Measurements from ENCODE around the gene DUS1L. TPM values are rescaled to one million over a fixed set of nuclear protein-coding genes. Genes with fewer than 3 reads are reported as not detected.

Gene DUS1L
- total RNA-seq, 1 experiment from 2014 or later = 122 TPM

GRCh38 chr17:82015311-82015971 is 50.2 kb downstream of the DUS1L start:
- no peak for DNase-seq (ENCODE audit: low read depth)

- DNase-seq (ENCODE audit: low read depth) = no peak
Measured at GRCh38 chr17:82014971-82015310, 50.7 kb downstream of the DUS1L start.

- DNase-seq (ENCODE audit: low read depth) = no peak
Measured at GRCh38 chr17:82014432-82014831, 51.2 kb downstream of the DUS1L start.

- no peak for DNase-seq (ENCODE audit: low read depth)
Measured at GRCh38 chr17:82013772-82014321, 51.8 kb downstream of the DUS1L start.

GRCh38 chr17:82013341-82013740 is 52.3 kb downstream of the DUS1L start:
- DNase-seq (ENCODE audit: low read depth) = no peak

- DNase-seq (ENCODE audit: low read depth) = no peak
Measured at GRCh38 chr17:82012640-82013295, 52.8 kb downstream of the DUS1L start.

GRCh38 chr17:82012261-82012639 is 53.4 kb downstream of the DUS1L start:
- no peak for DNase-seq (ENCODE audit: low read depth)

GRCh38 chr17:82011617-82012187 is 53.9 kb downstream of the DUS1L start:
- no peak for DNase-seq (ENCODE audit: low read depth)

- DNase-seq (ENCODE audit: low read depth) = no peak
Measured at GRCh38 chr17:82010575-82011525, 54.8 kb downstream of the DUS1L start.

- DNase-seq (ENCODE audit: low read depth) = no peak
Measured at GRCh38 chr17:82009413-82009812, 56.2 kb downstream of the DUS1L start.

- no peak for DNase-seq (ENCODE audit: low read depth)
Measured at GRCh38 chr17:82008941-82009405, 56.6 kb downstream of the DUS1L start.

GRCh38 chr17:82008258-82008940 is 57.2 kb downstream of the DUS1L start:
- no peak for DNase-seq (ENCODE audit: low read depth)

Other genes with a start within 250 kb of the DUS1L start
- 81.9 and 87.0 TPM in 2 replicates for gene MCRIP1, start 232.5 kb downstream of the DUS1L start, total RNA-seq (2014; rRNA removed; shearing (Covaris generic))
- gene PPP1R27, start 230.8 kb downstream of the DUS1L start, total RNA-seq (2014; rRNA removed; shearing (Covaris generic)) = 0.47 TPM in 1 of 2 replicates, not detected in the other
- gene P4HB, start 205.3 kb downstream of the DUS1L start, total RNA-seq (2014; rRNA removed; shearing (Covaris generic)) = 784 and 825 TPM in 2 replicates
- gene ARHGDIA, start 194.5 kb downstream of the DUS1L start, total RNA-seq (2014; rRNA removed; shearing (Covaris generic)) = 206 and 315 TPM in 2 replicates
- gene ALYREF, start 174.2 kb downstream of the DUS1L start, total RNA-seq (2014; rRNA removed; shearing (Covaris generic)) = 311 and 338 TPM in 2 replicates
- 100 and 133 TPM in 2 replicates for gene ANAPC11, start 174.1 kb downstream of the DUS1L start, total RNA-seq (2014; rRNA removed; shearing (Covaris generic))
- 0.13 and 0.34 TPM in 2 replicates for gene NPB, start 163.6 kb downstream of the DUS1L start, total RNA-seq (2014; rRNA removed; shearing (Covaris generic))
- 27.6 and 34.8 TPM in 2 replicates for gene PCYT2, start 154.4 kb downstream of the DUS1L start, total RNA-seq (2014; rRNA removed; shearing (Covaris generic))
- gene SIRT7, start 147.6 kb downstream of the DUS1L start, total RNA-seq (2014; rRNA removed; shearing (Covaris generic)) = 19.4 and 20.2 TPM in 2 replicates
- 19.2 and 21.1 TPM in 2 replicates for gene MAFG, start 138.1 kb downstream of the DUS1L start, total RNA-seq (2014; rRNA removed; shearing (Covaris generic))
- gene PYCR1, start 128.5 kb downstream of the DUS1L start, total RNA-seq (2014; rRNA removed; shearing (Covaris generic)) = 58.8 and 67.1 TPM in 2 replicates
- gene MYADML2, start 118.6 kb downstream of the DUS1L start, total RNA-seq (2014; rRNA removed; shearing (Covaris generic)) = not detected in 2 replicates
- gene NOTUM, start 104.6 kb downstream of the DUS1L start, total RNA-seq (2014; rRNA removed; shearing (Covaris generic)) = not detected in 2 replicates
- gene ASPSCR1, start 88.2 kb downstream of the DUS1L start, total RNA-seq (2014; rRNA removed; shearing (Covaris generic)) = 41.2 and 49.3 TPM in 2 replicates
- 97.0 and 172 TPM in 2 replicates for gene CENPX, start 42.9 kb downstream of the DUS1L start, total RNA-seq (2014; rRNA removed; shearing (Covaris generic))
- gene LRRC45, start 42.5 kb downstream of the DUS1L start, total RNA-seq (2014; rRNA removed; shearing (Covaris generic)) = 16.1 and 17.2 TPM in 2 replicates
- 41.7 and 46.9 TPM in 2 replicates for gene RAC3, start 34.1 kb downstream of the DUS1L start, total RNA-seq (2014; rRNA removed; shearing (Covaris generic))
- gene DCXR, start 28.1 kb downstream of the DUS1L start, total RNA-seq (2014; rRNA removed; shearing (Covaris generic)) = 75.1 and 83.5 TPM in 2 replicates
- gene RFNG, start 14.0 kb downstream of the DUS1L start, total RNA-seq (2014; rRNA removed; shearing (Covaris generic)) = 21.9 and 31.5 TPM in 2 replicates
- gene GPS1, start 13.9 kb downstream of the DUS1L start, total RNA-seq (2014; rRNA removed; shearing (Covaris generic)) = 240 and 272 TPM in 2 replicates
- 140 and 151 TPM in 2 replicates for gene FASN, start 32.4 kb upstream of the DUS1L start, total RNA-seq (2014; rRNA removed; shearing (Covaris generic))
- gene CCDC57, start 147.0 kb upstream of the DUS1L start, total RNA-seq (2014; rRNA removed; shearing (Covaris generic)) = 10.6 and 12.9 TPM in 2 replicates
- gene SLC16A3, start 163.2 kb upstream of the DUS1L start, total RNA-seq (2014; rRNA removed; shearing (Covaris generic)) = 344 and 355 TPM in 2 replicates
- gene CSNK1D, start 207.9 kb upstream of the DUS1L start, total RNA-seq (2014; rRNA removed; shearing (Covaris generic)) = 34.0 and 58.5 TPM in 2 replicates

Measured in HT1080 (cell line).